Vagina (tissue), 2 donors: Measurements from ENCODE around the gene FAF2. TPM values are rescaled to one million over a fixed set of nuclear protein-coding genes. Genes with fewer than 3 reads are reported as not detected.
A peak's percentile ranks its signal among the peaks of the same experiment; 100 is the strongest.

Experiments used
- DNase-seq, 2 donors: peaks; one replicate each; pipeline ENCODE4 v3.0.0-alpha.2; 2017; ENCODE audit errors: extremely low spot score in 2 of 2
- H3K27ac ChIP-seq: fragments of 200-600 bp; sonication (generic); one replicate; pipeline ENCODE4 v1.5.1; 2019
- H3K27me3 ChIP-seq: fragments of 200-600 bp; sonication (generic); one replicate; pipeline ENCODE4 v1.5.1; 2019
- H3K36me3 ChIP-seq, 2 donors: fragments of 200-600 bp; sonication (generic); one replicate each; pipeline ENCODE4 v1.5.1; 2017 to 2019
- H3K4me1 ChIP-seq: fragments of 200-600 bp; sonication (generic); one replicate; pipeline ENCODE4 v1.5.1; 2019
- H3K4me3 ChIP-seq, 2 donors: fragments of 200-600 bp; sonication (generic); 1 replicate in 1 of 2; 2 replicates in 1 of 2; pipeline ENCODE4 v1.5.1; 2016 to 2019
- H3K9me3 ChIP-seq: fragments of 200-600 bp; sonication (generic); one replicate; pipeline ENCODE4 v1.5.1; 2019
- CTCF ChIP-seq, 3 experiments: fragments of 450-650 bp in 2 of 3; fragments of 200-600 bp in 1 of 3; sonication (generic) in 1 of 3; IDR thresholded peaks; one replicate each; pipeline ENCODE4 v1.5.1; 2017 to 2019; ENCODE audit warnings: antibody characterized with exemption in 3 of 3, mild to moderate bottlenecking in 2 of 3, moderate library complexity in 2 of 3
- POLR2A ChIP-seq, 2 donors: fragments of 450-650 bp; IDR thresholded peaks; one replicate each; pipeline ENCODE4 v1.6.1; 2017; ENCODE audit warnings: antibody characterized with exemption in 2 of 2, mild to moderate bottlenecking in 2 of 2, moderate library complexity in 2 of 2
- POLR2AphosphoS5 ChIP-seq, 2 donors: sonication (generic); formaldehyde crosslinking; IDR thresholded peaks; one replicate each; pipeline ENCODE4 v1.9.0; 2017; ENCODE audit warnings: antibody characterized with exemption in 2 of 2, mild to moderate bottlenecking in 2 of 2, low read depth in 1 of 2; ENCODE audit not compliant: insufficient read depth in 1 of 2
- intact Hi-C: fragments of 100-400 bp; cut with DNase I; formaldehyde crosslinking; loops from one replicate; pipeline ENCODE4 v1.15.1; 2023
- total RNA-seq: library from RNA; depleted of rRNA; stranded (reverse); fragments of >200 nt; gene quantifications from one replicate; pipeline ENCODE4 v1.2.3, GENCODE V29; 2016

FAF2 gene
- 25.3 TPM for total RNA-seq

- Histone ChIP-seq H3K27ac (peak within 1 kb of the TSS; percentile 96), H3K4me1 (peaks cover 52% of the 10 kb centered on the region), H3K9me3 (no peaks in the 10 kb centered on the region), H3K36me3 (peaks cover 0 to 2% of the 10 kb centered on the region in 2 donors), H3K4me3 (peak within 1 kb of the TSS; percentile 76 to 97), H3K27me3 (no peaks in the 10 kb centered on the region)
- DNase-seq = peak; percentile 99
- intact Hi-C loops = no loop called here
- TF ChIP-seq CTCF (IDR thresholded peaks at IDR 0.05) (peak; percentile 76 to 95 (median 84)), POLR2A (IDR thresholded peaks at IDR 0.05) (peak in 1 of 2 donors; percentile 87), POLR2AphosphoS5 (IDR thresholded peaks at IDR 0.05; ENCODE audit: insufficient read depth in 1 of 2, low read depth in 1 of 2) (peak; percentile 91 to 93)
Observed at GRCh38 chr5:176447978-176448608, at the start of gene FAF2. Gene FAF2, plus strand, starts transcription at chr5:176448385. Its CDS starts 23 bp downstream, at chr5:176448408.

- no peak for DNase-seq
- H3K36me3 ChIP-seq = peaks cover 0 to 37% of the 10 kb centered on the region in 2 donors
- H3K4me3 ChIP-seq = no peak overlapping the region
- intact Hi-C loops = no loop called here
- H3K27ac ChIP-seq = no peak overlapping the region
- H3K27me3 ChIP-seq = no peaks in the 10 kb centered on the region
- TF ChIP-seq CTCF (IDR thresholded peaks at IDR 0.05) (no peak), POLR2AphosphoS5 (IDR thresholded peaks at IDR 0.05; ENCODE audit: insufficient read depth in 1 of 2, low read depth in 1 of 2) (peak in 1 of 2 donors; percentile 18), POLR2A (IDR thresholded peaks at IDR 0.05) (no peak)
- peaks cover 23% of the 10 kb centered on the region for H3K4me1 ChIP-seq
- H3K9me3 ChIP-seq = no peaks in the 10 kb centered on the region
Observed at GRCh38 chr5:176400382-176401156, 47.6 kb upstream of the FAF2 start.

GRCh38 chr5:176401281-176402205 is 46.6 kb upstream of the FAF2 start:
- H3K4me1 ChIP-seq = peaks cover 27% of the 10 kb centered on the region
- no peak for DNase-seq
- TF ChIP-seq POLR2A (IDR thresholded peaks at IDR 0.05) = no peak
- no peak for TF ChIP-seq CTCF (IDR thresholded peaks at IDR 0.05)
- TF ChIP-seq POLR2AphosphoS5 (IDR thresholded peaks at IDR 0.05; ENCODE audit: insufficient read depth in 1 of 2, low read depth in 1 of 2) = no peak
- peak overlapping the region; percentile 42 for H3K27ac ChIP-seq
- H3K36me3 ChIP-seq = peaks cover 0 to 38% of the 10 kb centered on the region in 2 donors
- intact Hi-C loops = no loop called here
- no peaks in the 10 kb centered on the region for H3K27me3 ChIP-seq
- no peak overlapping the region for H3K4me3 ChIP-seq
- H3K9me3 ChIP-seq = no peaks in the 10 kb centered on the region

- H3K27ac ChIP-seq = peak overlapping the region; percentile 40
- no peaks in the 10 kb centered on the region for H3K9me3 ChIP-seq
- intact Hi-C loops = no loop called here
- no peak for TF ChIP-seq CTCF (IDR thresholded peaks at IDR 0.05)
- TF ChIP-seq POLR2AphosphoS5 (IDR thresholded peaks at IDR 0.05; ENCODE audit: insufficient read depth in 1 of 2, low read depth in 1 of 2) = no peak
- TF ChIP-seq POLR2A (IDR thresholded peaks at IDR 0.05) = no peak
- H3K36me3 ChIP-seq = peaks cover 0 to 42% of the 10 kb centered on the region in 2 donors
- DNase-seq = no peak
- H3K27me3 ChIP-seq = no peaks in the 10 kb centered on the region
- H3K4me1 ChIP-seq = peaks cover 60% of the 10 kb centered on the region
- no peak overlapping the region for H3K4me3 ChIP-seq
Observed at GRCh38 chr5:176405656-176406435, 42.3 kb upstream of the FAF2 start.
